ENCODE measurements around the gene EPRS1. TPM values are rescaled to one million over a fixed set of nuclear protein-coding genes. Genes with fewer than 3 reads are reported as not detected.
"Not testable (repeated sequence)": the region's sequence is repeated elsewhere in the genome, so short reads cannot be mapped to it uniquely, and the experiment has no call there.

The EPRS1 gene
- total RNA-seq, 4 donors from 2014 or later, result 17.2 to 65.9 (median 25.4) TPM

GRCh38 chr1:220040028-220040596, 6.2 kb downstream of the EPRS1 start:
- H3K27ac ChIP-seq, result no peak overlapping the region
- no peaks in the 10 kb centered on the region for H3K9me3 ChIP-seq
- H3K4me3 ChIP-seq, result no peak overlapping the region
- TF ChIP-seq CTCF (IDR thresholded peaks at IDR 0.05) (no peak), POLR2A (IDR thresholded peaks at IDR 0.05) (no peak), EP300 (IDR thresholded peaks at IDR 0.05; ENCODE audit: low read depth) (no peak), POLR2AphosphoS5 (IDR thresholded peaks at IDR 0.05) (no peak)
- peaks cover 0 to 15% (median 4%) of the 10 kb centered on the region in 4 donors for H3K36me3 ChIP-seq
- DNase-seq, result no peak
- no peaks in the 10 kb centered on the region for H3K27me3 ChIP-seq
- 63 to 65% methylated on average over 5 of the region's 5 CpGs for WGBS, 2 donors (ENCODE audit: low coverage in 1 of 2)
- intact Hi-C loops (cut with DNase I; ENCODE audit: low total_unique reads) (no loop called here), in situ Hi-C loops (cut with MboI; ENCODE audit: low pct_ligation_motif_present in 1 of 4, low pct_unique_long_range_greater_than_20kb in 1 of 4, low sequenced_read_pairs in 3 of 4) (no loop called here)
- H3K4me1 ChIP-seq, result peaks cover 4 to 39% (median 17%) of the 10 kb centered on the region in 4 donors

- Histone ChIP-seq H3K27me3 (no peaks in the 10 kb centered on the region), H3K27ac (no peak overlapping the region), H3K4me1 (peaks cover 3 to 24% (median 9%) of the 10 kb centered on the region in 4 donors), H3K4me3 (no peak overlapping the region), H3K36me3 (peaks cover 0 to 15% (median 6%) of the 10 kb centered on the region in 4 donors), H3K9me3 (no peaks in the 10 kb centered on the region)
- DNase-seq, result no peak
- intact Hi-C loops (cut with DNase I; ENCODE audit: low total_unique reads), result no loop called here
- 64 to 80% methylated on average over 2 to 4 of the region's 4 CpGs for WGBS, 2 donors (ENCODE audit: low coverage in 1 of 2)
- in situ Hi-C loops (cut with MboI; ENCODE audit: low pct_ligation_motif_present in 1 of 4, low pct_unique_long_range_greater_than_20kb in 1 of 4, low sequenced_read_pairs in 3 of 4), result no loop called here
- TF ChIP-seq POLR2AphosphoS5 (IDR thresholded peaks at IDR 0.05), result no peak
- TF ChIP-seq EP300 (IDR thresholded peaks at IDR 0.05; ENCODE audit: low read depth), result no peak
- TF ChIP-seq POLR2A (IDR thresholded peaks at IDR 0.05), result no peak
- TF ChIP-seq CTCF (IDR thresholded peaks at IDR 0.05), result no peak
Observed at GRCh38 chr1:220038640-220039039, 7.7 kb downstream of the EPRS1 start.

- in situ Hi-C loops (cut with MboI; ENCODE audit: low pct_ligation_motif_present in 1 of 4, low pct_unique_long_range_greater_than_20kb in 1 of 4, low sequenced_read_pairs in 3 of 4); H3K4me3 ChIP-seq; H3K27ac ChIP-seq; H3K27me3 ChIP-seq; DNase-seq; H3K9me3 ChIP-seq; intact Hi-C loops (cut with DNase I; ENCODE audit: low total_unique reads): not testable (repeated sequence)
- peaks cover 0 to 23% (median 10%) of the 10 kb centered on the region in 4 donors for H3K36me3 ChIP-seq
- H3K4me1 ChIP-seq, result peaks cover 0 to 16% (median 3%) of the 10 kb centered on the region in 4 donors
- 30 to 76% methylated on average over 1 to 3 of the region's 3 CpGs for WGBS, 2 donors (ENCODE audit: low coverage in 1 of 2)
Observed at GRCh38 chr1:220037810-220038209, 8.5 kb downstream of the EPRS1 start.

GRCh38 chr1:220032911-220033310, 13.4 kb downstream of the EPRS1 start:
- Histone ChIP-seq H3K36me3 (peaks cover 0 to 52% (median 21%) of the 10 kb centered on the region in 4 donors), H3K4me3 (no peak overlapping the region), H3K9me3 (no peaks in the 10 kb centered on the region), H3K27me3 (no peaks in the 10 kb centered on the region), H3K4me1 (no peaks in the 10 kb centered on the region), H3K27ac (no peak overlapping the region)
- in situ Hi-C loops (cut with MboI; ENCODE audit: low pct_ligation_motif_present in 1 of 4, low pct_unique_long_range_greater_than_20kb in 1 of 4, low sequenced_read_pairs in 3 of 4) (no loop called here), intact Hi-C loops (cut with DNase I; ENCODE audit: low total_unique reads) (no loop called here)
- 63 to 86% methylated on average over 3 of the region's 3 CpGs for WGBS, 2 donors (ENCODE audit: low coverage in 1 of 2)
- no peak for DNase-seq
- no peak for TF ChIP-seq CTCF (IDR thresholded peaks at IDR 0.05)
- no peak for TF ChIP-seq POLR2AphosphoS5 (IDR thresholded peaks at IDR 0.05)
- no peak for TF ChIP-seq POLR2A (IDR thresholded peaks at IDR 0.05)
- TF ChIP-seq EP300 (IDR thresholded peaks at IDR 0.05; ENCODE audit: low read depth), result no peak

- in situ Hi-C loops (cut with MboI; ENCODE audit: low pct_ligation_motif_present in 1 of 4, low pct_unique_long_range_greater_than_20kb in 1 of 4, low sequenced_read_pairs in 3 of 4) (no loop called here), intact Hi-C loops (cut with DNase I; ENCODE audit: low total_unique reads) (no loop called here)
- no peaks in the 10 kb centered on the region for H3K4me1 ChIP-seq
- no peak for TF ChIP-seq CTCF (IDR thresholded peaks at IDR 0.05)
- TF ChIP-seq POLR2AphosphoS5 (IDR thresholded peaks at IDR 0.05), result no peak
- no peak for TF ChIP-seq EP300 (IDR thresholded peaks at IDR 0.05; ENCODE audit: low read depth)
- TF ChIP-seq POLR2A (IDR thresholded peaks at IDR 0.05), result no peak
- WGBS, 2 donors (ENCODE audit: low coverage in 1 of 2), result 74 to 79% methylated on average over 2 of the region's 2 CpGs
- peaks cover 0 to 61% (median 21%) of the 10 kb centered on the region in 4 donors for H3K36me3 ChIP-seq
- no peak overlapping the region for H3K4me3 ChIP-seq
- no peaks in the 10 kb centered on the region for H3K27me3 ChIP-seq
- no peak overlapping the region for H3K27ac ChIP-seq
- no peaks in the 10 kb centered on the region for H3K9me3 ChIP-seq
- DNase-seq, result no peak
Observed at GRCh38 chr1:220031287-220031686, 15.0 kb downstream of the EPRS1 start.
